Rectal smooth muscle tissue (tissue), 1 donor: Measurements from ENCODE around the gene MAST4.

Experiments
- H3K27ac ChIP-seq: one replicate; pipeline ENCODE4 v1.7.0; 2013; ENCODE audit warnings: low read depth, low read length, inconsistent platforms
- H3K27me3 ChIP-seq: one replicate; pipeline ENCODE4 v1.7.0; 2013; ENCODE audit warnings: low read length; ENCODE audit not compliant: control insufficient read depth, insufficient read depth
- H3K36me3 ChIP-seq: one replicate; pipeline ENCODE4 v1.7.0; 2013; ENCODE audit warnings: low read length; ENCODE audit not compliant: control insufficient read depth, insufficient read depth
- H3K4me1 ChIP-seq: one replicate; pipeline ENCODE4 v1.7.0; 2013; ENCODE audit warnings: low read length; ENCODE audit not compliant: control insufficient read depth, insufficient read depth
- H3K4me3 ChIP-seq: one replicate; pipeline ENCODE4 v1.7.0; 2013; ENCODE audit warnings: low read length
- H3K9ac ChIP-seq: one replicate; pipeline ENCODE4 v1.7.0; 2013; ENCODE audit warnings: low read length

Gene MAST4

DNA sequence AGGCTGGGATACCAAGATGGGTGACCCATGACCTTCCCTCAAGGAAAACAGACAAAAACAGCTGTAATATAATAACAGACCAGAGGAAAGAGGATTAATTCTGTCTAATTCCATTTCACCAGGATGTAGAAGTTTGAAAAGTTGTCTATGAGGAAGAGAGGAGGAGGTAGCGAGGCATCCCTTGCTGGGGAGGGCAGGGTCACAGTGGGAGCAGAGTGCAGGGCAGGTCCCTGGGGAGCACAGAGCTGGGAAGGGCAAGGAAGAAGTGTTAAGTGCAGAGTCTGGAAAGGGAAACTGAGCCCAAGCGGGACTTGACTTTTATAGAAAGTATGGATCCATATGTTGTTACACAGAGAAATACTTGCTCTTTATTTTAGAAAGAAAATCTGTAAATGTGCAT, 389.8 kb downstream of the MAST4 start:
- Histone ChIP-seq H3K27me3 (no peaks in the 10 kb centered on the region), H3K9ac (no peak overlapping the region), H3K36me3 (no peaks in the 10 kb centered on the region), H3K4me1 (peaks cover 10% of the 10 kb centered on the region), H3K27ac (no peak overlapping the region), H3K4me3 (no peak overlapping the region)

DNA sequence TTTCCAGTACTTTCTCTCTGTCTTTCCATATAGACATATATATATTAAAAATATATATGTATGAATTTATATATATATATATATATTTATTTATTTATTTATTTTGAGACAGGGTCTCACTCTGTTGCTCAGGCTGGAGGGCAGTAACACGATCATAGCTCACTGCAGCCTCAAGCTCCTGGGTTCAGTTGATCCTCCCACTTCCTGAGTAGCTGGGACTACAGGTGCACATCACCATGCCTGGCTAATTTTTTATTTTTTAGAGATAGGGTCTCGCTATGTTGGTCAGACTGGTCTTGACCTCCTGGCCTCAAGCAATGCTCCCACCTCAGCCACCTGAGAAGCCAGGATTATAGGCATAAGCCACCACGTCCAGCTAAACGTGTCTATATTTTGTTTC, 390.3 kb downstream of the MAST4 start:
- Histone ChIP-seq H3K27me3 (no peaks in the 10 kb centered on the region), H3K36me3 (no peaks in the 10 kb centered on the region), H3K4me1 (peaks cover 8% of the 10 kb centered on the region), H3K27ac (no peak overlapping the region), H3K9ac (no peak overlapping the region), H3K4me3 (no peak overlapping the region)

GRCh38 chr5:66987126-66987525, 390.9 kb downstream of the MAST4 start:
- Histone ChIP-seq H3K4me1 (peaks cover 3% of the 10 kb centered on the region), H3K27me3 (no peaks in the 10 kb centered on the region), H3K9ac (no peak overlapping the region), H3K4me3 (no peak overlapping the region), H3K36me3 (no peaks in the 10 kb centered on the region), H3K27ac (no peak overlapping the region)

DNA sequence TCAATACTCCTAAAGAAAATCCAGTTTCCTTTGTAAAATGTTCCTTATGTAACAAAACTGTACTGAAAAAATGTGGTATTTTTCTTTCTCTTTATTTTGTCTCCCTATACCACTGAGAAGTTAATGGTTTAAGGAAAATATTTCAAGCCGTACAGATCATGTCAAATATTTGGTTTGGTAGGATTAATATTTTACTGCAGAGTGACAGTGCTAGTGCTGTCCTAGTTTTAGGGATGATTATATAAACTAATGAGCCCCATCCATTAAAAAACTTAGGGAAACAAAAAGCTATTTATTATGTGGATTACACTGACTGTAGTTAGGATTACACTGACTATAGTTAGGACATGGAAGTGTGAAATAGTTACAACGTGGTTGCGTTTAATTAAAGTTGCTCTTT, 391.3 kb downstream of the MAST4 start:
- H3K9ac ChIP-seq: no peak overlapping the region
- H3K4me1 ChIP-seq: no peaks in the 10 kb centered on the region

DNA sequence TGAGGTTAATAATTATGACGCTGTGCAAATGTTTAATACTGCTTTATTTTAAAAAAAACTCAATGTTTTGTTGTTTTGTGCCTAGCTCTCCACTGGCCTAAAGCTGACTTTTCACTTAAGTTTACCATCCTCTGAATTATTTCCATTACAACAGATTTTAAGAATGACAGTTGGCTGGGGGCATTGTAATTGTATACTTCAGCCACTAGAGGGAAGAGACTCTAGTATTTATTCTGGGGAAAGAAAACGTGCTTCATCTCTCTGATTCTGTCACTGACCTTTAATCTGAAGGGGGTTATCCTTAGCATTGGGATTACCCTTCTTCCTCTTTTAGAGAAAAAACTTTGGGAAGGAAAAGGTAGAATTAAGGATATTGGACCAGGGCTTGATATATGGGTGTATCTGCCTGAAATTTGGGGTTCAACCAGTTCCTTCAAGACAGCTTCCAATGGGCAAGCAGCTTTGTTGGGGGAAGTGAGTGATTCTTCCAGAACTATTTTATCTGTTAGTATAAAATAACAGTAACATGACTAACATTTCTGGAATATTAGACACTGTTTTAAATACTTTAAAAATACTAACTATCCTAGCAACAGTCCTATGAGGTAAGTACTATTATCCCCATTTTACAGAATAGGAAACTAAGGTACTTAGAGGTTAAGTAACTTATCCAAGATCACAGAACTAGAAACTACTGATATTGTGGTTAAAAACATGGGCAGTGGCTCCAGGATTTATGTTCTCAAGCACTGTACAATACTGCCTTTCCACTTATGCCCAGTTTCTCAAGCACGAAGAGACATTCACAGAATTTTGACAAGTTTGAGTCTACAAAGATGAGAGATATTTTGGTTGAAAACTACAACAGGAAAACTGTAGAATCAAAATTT, 392.0 kb downstream of the MAST4 start:
- Histone ChIP-seq H3K4me1 (no peaks in the 10 kb centered on the region), H3K27ac (no peak overlapping the region), H3K36me3 (no peaks in the 10 kb centered on the region), H3K27me3 (no peaks in the 10 kb centered on the region), H3K9ac (no peak overlapping the region), H3K4me3 (no peak overlapping the region)

More for the DNA sequence above, 391.3 kb downstream of the MAST4 start:
- Histone ChIP-seq H3K36me3 (no peaks in the 10 kb centered on the region), H3K27ac (no peak overlapping the region), H3K27me3 (no peaks in the 10 kb centered on the region), H3K4me3 (no peak overlapping the region)

DNA sequence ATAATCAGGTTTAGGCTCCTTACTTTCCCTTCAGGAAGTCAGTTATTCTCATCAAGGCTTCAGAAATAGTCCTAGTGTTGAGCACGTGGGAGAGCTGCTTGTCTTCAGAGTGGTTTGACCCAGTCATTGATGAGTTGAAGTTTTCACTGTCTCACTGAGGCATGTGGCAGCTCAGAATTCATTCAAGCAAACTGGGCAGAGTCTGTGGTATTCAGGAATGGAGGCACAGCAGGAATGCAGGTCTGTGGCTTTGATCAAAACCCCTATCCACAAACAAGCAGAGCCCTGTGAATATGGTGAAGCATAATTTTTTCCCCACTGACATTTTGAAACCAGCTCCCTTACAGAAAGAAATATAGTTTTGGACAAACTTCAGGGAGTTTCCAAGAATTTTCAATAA, 393.1 kb downstream of the MAST4 start:
- Histone ChIP-seq H3K4me3 (no peak overlapping the region), H3K36me3 (no peaks in the 10 kb centered on the region)

DNA sequence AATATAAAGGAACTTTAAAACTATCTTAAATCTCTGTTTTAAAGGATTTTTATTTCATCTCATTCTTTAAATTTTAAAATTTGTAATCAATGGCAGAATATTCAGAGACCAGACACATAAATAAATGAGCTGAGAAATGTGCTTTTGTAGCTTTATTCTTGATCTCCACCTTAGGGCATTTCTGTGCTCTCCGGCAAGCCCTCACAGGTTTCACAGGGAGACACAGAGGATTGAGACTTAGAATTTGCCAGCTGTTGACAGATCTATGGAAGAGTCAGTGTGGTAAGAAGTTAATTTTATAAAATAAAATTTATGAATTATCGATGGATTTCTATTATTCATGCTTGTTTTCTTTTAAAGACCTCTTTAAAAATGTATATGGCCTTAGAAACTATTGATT, 393.6 kb downstream of the MAST4 start:
- no peaks in the 10 kb centered on the region for H3K36me3 ChIP-seq
- H3K4me1 ChIP-seq: no peaks in the 10 kb centered on the region
- H3K27ac ChIP-seq: no peak overlapping the region
- no peak overlapping the region for H3K4me3 ChIP-seq
- H3K9ac ChIP-seq: no peak overlapping the region
- no peaks in the 10 kb centered on the region for H3K27me3 ChIP-seq

More for the DNA sequence above, 393.1 kb downstream of the MAST4 start:
- no peak overlapping the region for H3K9ac ChIP-seq
- H3K27me3 ChIP-seq: no peaks in the 10 kb centered on the region
- no peak overlapping the region for H3K27ac ChIP-seq
- no peaks in the 10 kb centered on the region for H3K4me1 ChIP-seq

GRCh38 chr5:66991746-66992145, 395.6 kb downstream of the MAST4 start:
- no peak overlapping the region for H3K27ac ChIP-seq
- H3K36me3 ChIP-seq: no peaks in the 10 kb centered on the region
- no peaks in the 10 kb centered on the region for H3K4me1 ChIP-seq
- H3K4me3 ChIP-seq: no peak overlapping the region
- no peak overlapping the region for H3K9ac ChIP-seq
- no peaks in the 10 kb centered on the region for H3K27me3 ChIP-seq

- H3K4me3 ChIP-seq: no peak overlapping the region
- H3K36me3 ChIP-seq: no peaks in the 10 kb centered on the region
- H3K27ac ChIP-seq: no peak overlapping the region
- no peaks in the 10 kb centered on the region for H3K4me1 ChIP-seq
- H3K9ac ChIP-seq: no peak overlapping the region
- no peaks in the 10 kb centered on the region for H3K27me3 ChIP-seq
Measured at GRCh38 chr5:66992547-66992946, 396.4 kb downstream of the MAST4 start.

GRCh38 chr5:66993448-66993847, 397.3 kb downstream of the MAST4 start:
- H3K4me3 ChIP-seq: no peak overlapping the region
- H3K27ac ChIP-seq: no peak overlapping the region
- H3K36me3 ChIP-seq: no peaks in the 10 kb centered on the region
- no peaks in the 10 kb centered on the region for H3K4me1 ChIP-seq
- no peak overlapping the region for H3K9ac ChIP-seq
- H3K27me3 ChIP-seq: no peaks in the 10 kb centered on the region

- Histone ChIP-seq H3K27me3 (no peaks in the 10 kb centered on the region), H3K36me3 (no peaks in the 10 kb centered on the region), H3K4me1 (no peaks in the 10 kb centered on the region), H3K4me3 (no peak overlapping the region), H3K27ac (no peak overlapping the region), H3K9ac (no peak overlapping the region)
Measured at GRCh38 chr5:66993882-66994281, 397.7 kb downstream of the MAST4 start.

DNA sequence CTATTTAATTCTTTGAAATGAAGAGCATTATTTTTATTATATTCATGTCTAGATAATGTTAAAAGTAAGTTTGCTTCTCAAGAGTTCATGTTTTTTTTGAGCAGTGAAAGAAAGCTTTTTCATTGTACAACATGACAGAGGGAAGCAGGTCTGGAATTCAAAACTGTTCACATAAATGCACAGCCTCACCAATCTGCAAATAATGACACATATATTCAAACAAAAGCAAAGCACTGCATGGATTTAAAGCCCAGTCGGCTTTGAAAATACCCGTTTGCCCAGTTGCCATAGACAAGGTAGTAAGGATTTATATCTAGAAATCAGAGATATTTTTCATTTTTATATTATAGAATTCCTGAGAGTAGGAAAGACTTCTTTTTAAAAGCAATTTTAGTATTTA, 398.6 kb downstream of the MAST4 start:
- no peaks in the 10 kb centered on the region for H3K36me3 ChIP-seq
- no peak overlapping the region for H3K27ac ChIP-seq
- no peak overlapping the region for H3K9ac ChIP-seq
- H3K4me1 ChIP-seq: no peaks in the 10 kb centered on the region
- no peak overlapping the region for H3K4me3 ChIP-seq
- no peaks in the 10 kb centered on the region for H3K27me3 ChIP-seq
